Skeletal muscle satellite cell (primary cell): Measurements from ENCODE around the gene TMEM184B.
A peak's percentile ranks its signal among the peaks of the same experiment; 100 is the strongest.
"Not testable (repeated sequence)": the region's sequence is repeated elsewhere in the genome, so short reads cannot be mapped to it uniquely, and the experiment has no call there.

ENCODE experiments used
- H3K27me3 ChIP-seq: 2 replicates; pipeline ENCODE4 v1.7.0; 2013; ENCODE audit warnings: low read length; ENCODE audit not compliant: control insufficient read depth, insufficient read depth
- H3K36me3 ChIP-seq: 2 replicates; pipeline ENCODE4 v1.7.0; 2013; ENCODE audit warnings: mild to moderate bottlenecking, control low read depth, low read length; ENCODE audit not compliant: insufficient read depth
- H3K4me1 ChIP-seq: 2 replicates; pipeline ENCODE4 v1.7.0; 2013; ENCODE audit warnings: low read length; ENCODE audit not compliant: control insufficient read depth, insufficient read depth
- H3K4me2 ChIP-seq: 2 replicates; pipeline ENCODE4 v1.7.0; 2013; ENCODE audit warnings: mild to moderate bottlenecking, low read length
- H3K4me3 ChIP-seq: 2 replicates; pipeline ENCODE4 v1.7.0; 2013; ENCODE audit warnings: low read length
- H3K9ac ChIP-seq: 2 replicates; pipeline ENCODE4 v1.7.0; 2013; ENCODE audit warnings: mild to moderate bottlenecking, low read depth, low read length, moderate library complexity
- H3K9me3 ChIP-seq: replicated peaks from 2 replicates; pipeline ENCODE4 v1.7.0; 2013; ENCODE audit warnings: mild to moderate bottlenecking, control low read depth, low read length

The TMEM184B gene

GRCh38 chr22:38243007-38243765 is 29.6 kb downstream of the TMEM184B start:
- Histone ChIP-seq H3K27me3 (no peaks in the 10 kb centered on the region), H3K9ac (peak overlapping the region; percentile 60), H3K9me3 (no peaks in the 10 kb centered on the region), H3K4me2 (peak overlapping the region; percentile 50), H3K36me3 (peaks cover 29% of the 10 kb centered on the region), H3K4me3 (peak overlapping the region; percentile 31), H3K4me1 (peaks cover 56% of the 10 kb centered on the region)

- Histone ChIP-seq H3K4me3 (no peak overlapping the region), H3K36me3 (peaks cover 21% of the 10 kb centered on the region), H3K9ac (peak overlapping the region; percentile 87), H3K4me1 (peaks cover 58% of the 10 kb centered on the region), H3K4me2 (peak overlapping the region; percentile 9), H3K27me3 (no peaks in the 10 kb centered on the region), H3K9me3 (no peaks in the 10 kb centered on the region)
Measured at GRCh38 chr22:38240734-38241252, 32.0 kb downstream of the TMEM184B start.

GRCh38 chr22:38239101-38239761 is 33.6 kb downstream of the TMEM184B start:
- peak overlapping the region; percentile 52 for H3K4me3 ChIP-seq
- no peaks in the 10 kb centered on the region for H3K27me3 ChIP-seq
- peaks cover 58% of the 10 kb centered on the region for H3K4me1 ChIP-seq
- H3K9me3 ChIP-seq: no peaks in the 10 kb centered on the region
- H3K4me2 ChIP-seq: peak overlapping the region; percentile 75
- peaks cover 35% of the 10 kb centered on the region for H3K36me3 ChIP-seq
- H3K9ac ChIP-seq: peak overlapping the region; percentile 87

- Histone ChIP-seq H3K4me2 (peak overlapping the region; percentile 75), H3K36me3 (peaks cover 32% of the 10 kb centered on the region), H3K4me3 (peak overlapping the region; percentile 16), H3K4me1 (peaks cover 53% of the 10 kb centered on the region), H3K9me3 (no peaks in the 10 kb centered on the region), H3K27me3 (no peaks in the 10 kb centered on the region), H3K9ac (peak overlapping the region; percentile 87)
Measured at GRCh38 chr22:38238519-38239071, 34.2 kb downstream of the TMEM184B start.

GRCh38 chr22:38236786-38237185 is 36.0 kb downstream of the TMEM184B start:
- peaks cover 45% of the 10 kb centered on the region for H3K36me3 ChIP-seq

GRCh38 chr22:38235240-38235850 is 37.5 kb downstream of the TMEM184B start:
- Histone ChIP-seq H3K9me3 (no peaks in the 10 kb centered on the region), H3K4me3 (no peak overlapping the region), H3K4me2 (no peak overlapping the region), H3K27me3 (no peaks in the 10 kb centered on the region), H3K36me3 (peaks cover 59% of the 10 kb centered on the region), H3K4me1 (peaks cover 29% of the 10 kb centered on the region), H3K9ac (no peak overlapping the region)

More at GRCh38 chr22:38236786-38237185, 36.0 kb downstream of the TMEM184B start:
- Histone ChIP-seq H3K4me1 (peaks cover 44% of the 10 kb centered on the region), H3K4me2 (no peak overlapping the region), H3K27me3 (no peaks in the 10 kb centered on the region), H3K4me3 (no peak overlapping the region), H3K9me3 (no peaks in the 10 kb centered on the region), H3K9ac (no peak overlapping the region)

- not testable (repeated sequence) for H3K9ac ChIP-seq, H3K9me3 ChIP-seq, H3K4me2 ChIP-seq, H3K4me3 ChIP-seq, H3K27me3 ChIP-seq
- Histone ChIP-seq H3K36me3 (peaks cover 68% of the 10 kb centered on the region), H3K4me1 (peaks cover 25% of the 10 kb centered on the region)
Measured at GRCh38 chr22:38233856-38234255, 39.0 kb downstream of the TMEM184B start.

- Histone ChIP-seq H3K9me3 (no peaks in the 10 kb centered on the region), H3K36me3 (peaks cover 68% of the 10 kb centered on the region)
Measured at GRCh38 chr22:38233427-38233826, 39.4 kb downstream of the TMEM184B start.

GRCh38 chr22:38232196-38232595 is 40.6 kb downstream of the TMEM184B start:
- H3K36me3 ChIP-seq: peaks cover 77% of the 10 kb centered on the region
- no peaks in the 10 kb centered on the region for H3K27me3 ChIP-seq
- no peak overlapping the region for H3K4me3 ChIP-seq
- no peaks in the 10 kb centered on the region for H3K9me3 ChIP-seq
- H3K4me2 ChIP-seq: no peak overlapping the region
- H3K4me1 ChIP-seq: peaks cover 30% of the 10 kb centered on the region
- no peak overlapping the region for H3K9ac ChIP-seq

More at GRCh38 chr22:38233427-38233826, 39.4 kb downstream of the TMEM184B start:
- Histone ChIP-seq H3K27me3 (no peaks in the 10 kb centered on the region), H3K4me2 (no peak overlapping the region), H3K4me1 (peaks cover 25% of the 10 kb centered on the region), H3K9ac (no peak overlapping the region), H3K4me3 (no peak overlapping the region)

GRCh38 chr22:38230916-38231315 is 41.9 kb downstream of the TMEM184B start:
- Histone ChIP-seq H3K4me1 (peaks cover 30% of the 10 kb centered on the region), H3K4me2 (no peak overlapping the region), H3K9ac (no peak overlapping the region), H3K4me3 (no peak overlapping the region), H3K36me3 (peaks cover 78% of the 10 kb centered on the region), H3K27me3 (no peaks in the 10 kb centered on the region), H3K9me3 (no peaks in the 10 kb centered on the region)
